HEK293 (cell line): ENCODE measurements around the gene PKD2.

Source experiments
- CTCF ChIA-PET: fragments of 350-600 bp; formaldehyde crosslinking; extraction: SDS; loops from one replicate; lab custom pipeline; 2021; ENCODE audit warnings: antibody characterized with exemption; lab: Yijun Ruan, JAX
- POLR2A ChIA-PET: fragments of 300-600 bp; formaldehyde crosslinking; extraction: SDS; loops from one replicate; lab custom pipeline; 2020; ENCODE audit warnings: antibody characterized with exemption, inconsistent platforms; lab: Yijun Ruan, JAX
- H3K27ac ChIP-seq: fragments of 200-500 bp; sonication (Bioruptor generic); 2 replicates; pipeline ENCODE4 v1.5.1; 2014; ENCODE audit warnings: low read depth, low read length, control low read depth, inconsistent platforms; ENCODE audit errors: extremely low read depth
- H3K36me3 ChIP-seq, 2 experiments: fragments of 200-500 bp in 1 of 2; sonication (Bioruptor generic) in 1 of 2; 1 replicate in 1 of 2; 2 replicates in 1 of 2; pipeline ENCODE4 v1.5.1; 2014 to 2017; ENCODE audit warnings: inconsistent platforms in 2 of 2, low read length in 2 of 2; ENCODE audit not compliant: control insufficient read depth in 2 of 2, insufficient read depth in 1 of 2
- H3K4me1 ChIP-seq: fragments of 200-500 bp; sonication (Bioruptor generic); 2 replicates; pipeline ENCODE4 v1.5.1; 2014; ENCODE audit warnings: mild to moderate bottlenecking, low read length, inconsistent platforms; ENCODE audit not compliant: control insufficient read depth, insufficient read depth
- H3K4me3 ChIP-seq: 2 replicates; pipeline ENCODE4 v1.5.1; 2011; ENCODE audit warnings: low read depth, mild to moderate bottlenecking, control low read depth, low read length, moderate library complexity
- H3K9me3 ChIP-seq: fragments of 200-500 bp; sonication (Bioruptor generic); 2 replicates; pipeline ENCODE4 v1.5.1; 2014; ENCODE audit warnings: low read depth, low read length, inconsistent platforms; ENCODE audit not compliant: control insufficient read depth, insufficient read depth
- BCL11A ChIP-seq: fragments of 450-650 bp; formaldehyde crosslinking; IDR thresholded peaks from 2 replicates; pipeline ENCODE4 v1.5.1; 2016; ENCODE audit warnings: low read depth, missing biosample characterization, missing genetic modification characterization
- FEZF1 ChIP-seq: fragments of 450-650 bp; formaldehyde crosslinking; IDR thresholded peaks from 2 replicates; pipeline ENCODE4 v1.5.1; 2016; ENCODE audit warnings: missing biosample characterization, missing genetic modification characterization
- HOXA7 ChIP-seq: sonication (generic); formaldehyde crosslinking; IDR thresholded peaks from 2 replicates; pipeline ENCODE4 v1.8.1; 2022; ENCODE audit warnings: missing genetic modification reagents, borderline replicate concordance
- HOXD13 ChIP-seq: sonication (generic); formaldehyde crosslinking; IDR thresholded peaks from 2 replicates; pipeline ENCODE4 v1.8.0; 2022; ENCODE audit warnings: missing genetic modification reagents, borderline replicate concordance
- KLF10 ChIP-seq: fragments of 450-650 bp; IDR thresholded peaks from 2 replicates; pipeline ENCODE4 v1.5.1; 2018; ENCODE audit warnings: missing biosample characterization, mild to moderate bottlenecking, missing genetic modification characterization
- REPIN1 ChIP-seq: fragments of 450-650 bp; formaldehyde crosslinking; IDR thresholded peaks from 2 replicates; pipeline ENCODE4 v1.5.1; 2017; ENCODE audit warnings: missing biosample characterization, missing genetic modification characterization, low read depth
- SP7 ChIP-seq: fragments of 450-650 bp; formaldehyde crosslinking; IDR thresholded peaks from 2 replicates; pipeline ENCODE4 v1.5.1; 2016; ENCODE audit warnings: missing biosample characterization, missing genetic modification characterization
- ZFP3 ChIP-seq: fragments of 450-650 bp; formaldehyde crosslinking; IDR thresholded peaks from 2 replicates; pipeline ENCODE4 v1.5.1; 2016; ENCODE audit warnings: low read depth, missing biosample characterization, missing genetic modification characterization
- ZNF112 ChIP-seq: fragments of 450-650 bp; formaldehyde crosslinking; IDR thresholded peaks from 2 replicates; pipeline ENCODE4 v1.5.0; 2017; ENCODE audit warnings: missing biosample characterization, missing genetic modification characterization
- ZNF132 ChIP-seq: fragments of 450-650 bp; formaldehyde crosslinking; IDR thresholded peaks from 2 replicates; pipeline ENCODE4 v1.5.1; 2017; ENCODE audit warnings: missing biosample characterization, missing genetic modification characterization, borderline replicate concordance
- ZNF324 ChIP-seq: fragments of 450-650 bp; formaldehyde crosslinking; IDR thresholded peaks from 2 replicates; pipeline ENCODE4 v1.5.1; 2016; ENCODE audit warnings: missing biosample characterization, missing genetic modification characterization
- ZNF398 ChIP-seq: fragments of 450-650 bp; formaldehyde crosslinking; IDR thresholded peaks from 2 replicates; pipeline ENCODE4 v1.5.1; 2017; ENCODE audit warnings: missing biosample characterization, missing genetic modification characterization
- ZNF513 ChIP-seq: fragments of 450-650 bp; IDR thresholded peaks from 2 replicates; pipeline ENCODE4 v1.5.1; 2018; ENCODE audit warnings: missing biosample characterization, missing genetic modification characterization
- ZNF514 ChIP-seq: fragments of 450-650 bp; formaldehyde crosslinking; IDR thresholded peaks from 2 replicates; pipeline ENCODE4 v1.5.1; 2016; ENCODE audit warnings: missing biosample characterization, missing genetic modification characterization
- ZNF521 ChIP-seq: fragments of 450-650 bp; formaldehyde crosslinking; IDR thresholded peaks from 2 replicates; pipeline ENCODE4 v1.5.1; 2017; ENCODE audit warnings: missing biosample characterization, mild to moderate bottlenecking, missing genetic modification characterization
- ZNF549 ChIP-seq: fragments of 450-650 bp; IDR thresholded peaks from 2 replicates; pipeline ENCODE4 v1.5.1; 2018; ENCODE audit warnings: missing biosample characterization, missing genetic modification characterization, mild to moderate bottlenecking, inconsistent platforms, moderate library complexity
- ZNF561 ChIP-seq: fragments of 450-650 bp; IDR thresholded peaks from 2 replicates; pipeline ENCODE4 v1.5.1; 2018; ENCODE audit warnings: missing biosample characterization, missing genetic modification characterization, borderline replicate concordance
- ZNF580 ChIP-seq: fragments of 450-650 bp; formaldehyde crosslinking; IDR thresholded peaks from 2 replicates; pipeline ENCODE4 v1.5.1; 2016; ENCODE audit warnings: missing biosample characterization, missing genetic modification characterization
- ZNF623 ChIP-seq: fragments of 450-650 bp; formaldehyde crosslinking; IDR thresholded peaks from 2 replicates; pipeline ENCODE4 v1.5.1; 2016; ENCODE audit warnings: missing biosample characterization, missing genetic modification characterization
- ZNF639 ChIP-seq: fragments of 450-650 bp; formaldehyde crosslinking; IDR thresholded peaks from 2 replicates; pipeline ENCODE4 v1.5.1; 2016; ENCODE audit warnings: missing biosample characterization, missing genetic modification characterization
- ZNF677 ChIP-seq: fragments of 450-650 bp; IDR thresholded peaks from 2 replicates; pipeline ENCODE4 v1.5.0; 2018; ENCODE audit warnings: missing biosample characterization, mild to moderate bottlenecking, missing genetic modification characterization, moderate library complexity
- ZNF76 ChIP-seq: fragments of 450-650 bp; formaldehyde crosslinking; IDR thresholded peaks from 2 replicates; pipeline ENCODE4; 2016; ENCODE audit warnings: low read depth, missing biosample characterization, missing genetic modification characterization, borderline replicate concordance
- ZNF830 ChIP-seq: fragments of 450-650 bp; IDR thresholded peaks from 2 replicates; pipeline ENCODE4 v1.5.0; 2018; ENCODE audit warnings: missing biosample characterization, missing genetic modification characterization, low read depth, mild to moderate bottlenecking, moderate library complexity

The PKD2 gene

GRCh38 chr4:87975466-87975865 lies 32.0 kb upstream of the PKD2 start, which contains the start of gene SPP1 (continued):
- TF ChIP-seq ZNF513 (tag by site-specific recombination) (no peak), HOXA7 (CRISPR knock-in tag) (no peak), ZNF76 (tag by site-specific recombination) (no peak), ZNF398 (peak; percentile 74), ZNF561 (tag by site-specific recombination) (no peak), FEZF1 (no peak)

GRCh38 chr4:87977521-87978278 lies 29.7 kb upstream of the PKD2 start:
- CTCF ChIA-PET = interaction anchor here (0.6 to 3.2 kb wide), 9 partner anchors 8 to 535 kb away, joined by 3 to 18 read pairs (median 3); no protein-coding TSS in a partner anchor
- no peaks in the 10 kb centered on the region for H3K9me3 ChIP-seq
- no peaks in the 10 kb centered on the region for H3K4me1 ChIP-seq
- no peaks in the 10 kb centered on the region for H3K36me3 ChIP-seq
- H3K4me3 ChIP-seq = no peak overlapping the region
- no peak for TF ChIP-seq BCL11A (tag by site-specific recombination)
- POLR2A ChIA-PET = no interaction called here
- H3K27ac ChIP-seq = no peak overlapping the region

- Histone ChIP-seq H3K27ac (no peak overlapping the region), H3K9me3 (no peaks in the 10 kb centered on the region), H3K4me1 (no peaks in the 10 kb centered on the region), H3K4me3 (no peak overlapping the region), H3K36me3 (no peaks in the 10 kb centered on the region)
- CTCF ChIA-PET = interaction anchor here (0.6 kb wide), 2 partner anchors 17 to 20 kb away, joined by 3 read pairs; no protein-coding TSS in a partner anchor
- POLR2A ChIA-PET = no interaction called here
- TF ChIP-seq ZNF549 (tag by site-specific recombination) (no peak), ZFP3 (no peak), ZNF521 (tag by site-specific recombination) (no peak), ZNF580 (tag by site-specific recombination) (no peak), ZNF677 (tag by site-specific recombination) (no peak), ZNF112 (tag by site-specific recombination) (no peak), SP7 (tag by site-specific recombination) (no peak), ZNF830 (no peak), KLF10 (tag by site-specific recombination) (no peak), ZNF514 (tag by site-specific recombination) (no peak), ZNF324 (no peak), ZNF132 (tag by site-specific recombination) (no peak), ZNF639 (tag by site-specific recombination) (no peak), HOXD13 (CRISPR knock-in tag) (no peak), REPIN1 (tag by site-specific recombination) (no peak), ZNF623 (tag by site-specific recombination) (no peak)
Measured at GRCh38 chr4:87978681-87979080, 28.8 kb upstream of the PKD2 start.
